Colonic mucosa (tissue), 4 donors: ENCODE measurements around the gene GUCA1C. TPM values are rescaled to one million over a fixed set of nuclear protein-coding genes. Genes with fewer than 3 reads are reported as not detected.

Experiments used
- DNase-seq: peaks from one replicate; pipeline ENCODE4 v3.0.0-alpha.2; 2020
- H3K27ac ChIP-seq: fragments of 200-600 bp; one replicate; pipeline ENCODE4 v1.8.0; 2021
- H3K27me3 ChIP-seq: fragments of 200-600 bp; one replicate; pipeline ENCODE4 v1.8.0; 2021
- H3K36me3 ChIP-seq: fragments of 200-600 bp; one replicate; pipeline ENCODE4 v1.8.0; 2021
- H3K4me1 ChIP-seq: fragments of 200-600 bp; one replicate; pipeline ENCODE4 v1.8.0; 2021; ENCODE audit warnings: mild to moderate bottlenecking
- H3K4me3 ChIP-seq: fragments of 200-600 bp; one replicate; pipeline ENCODE4 v1.8.0; 2021
- H3K9ac ChIP-seq, 2 donors: one replicate each; pipeline ENCODE4 v1.7.0; 2013; ENCODE audit warnings: control low read depth in 2 of 2, low read depth in 2 of 2, low read length in 2 of 2
- H3K9me3 ChIP-seq: fragments of 200-600 bp; one replicate; pipeline ENCODE4 v1.8.0; 2021
- CTCF ChIP-seq: fragments of 200-600 bp; IDR thresholded peaks from one replicate; pipeline ENCODE4 v1.8.0; 2022; ENCODE audit warnings: antibody characterized with exemption, mild to moderate bottlenecking
- intact Hi-C: fragments of 100-400 bp; cut with DNase I; formaldehyde crosslinking; loops from one replicate; pipeline ENCODE4 v1.14.1; 2022
- total RNA-seq, 2 donors: library from RNA; stranded (reverse); fragmentation: NEBNext Ultra II Directional in 1 of 2; extraction: Animal tissue kit (Norgen Biotek cat#: 25700) in 1 of 2; gene quantifications; one replicate each; pipeline ENCODE4 v1.2.1, GENCODE V29; 2021
- donor health status: healthy.
- donor health status: DM: no; HTN: no; CAD: no.
- donor health status: DM: no; HTN: no; CAD: no.

Gene GUCA1C
- total RNA-seq, 2 donors from 2014 or later: not detected

- Histone ChIP-seq H3K27ac (no peak overlapping the region), H3K4me1 (no peaks in the 10 kb centered on the region), H3K4me3 (no peak overlapping the region), H3K9ac (no peak overlapping the region), H3K27me3 (no peaks in the 10 kb centered on the region), H3K36me3 (no peaks in the 10 kb centered on the region), H3K9me3 (no peaks in the 10 kb centered on the region)
- TF ChIP-seq CTCF: no peak
- no peak for DNase-seq
- intact Hi-C loops: no loop called here
Observed at GRCh38 chr3:108951820-108952501, 1.7 kb downstream of the GUCA1C start.

GRCh38 chr3:108947855-108948254 is 5.8 kb downstream of the GUCA1C start:
- no peaks in the 10 kb centered on the region for H3K27me3 ChIP-seq
- H3K36me3 ChIP-seq: no peaks in the 10 kb centered on the region
- no peak overlapping the region for H3K27ac ChIP-seq
- H3K4me3 ChIP-seq: no peak overlapping the region
- H3K9ac ChIP-seq: no peak overlapping the region
- no peaks in the 10 kb centered on the region for H3K4me1 ChIP-seq
- H3K9me3 ChIP-seq: no peaks in the 10 kb centered on the region
- DNase-seq: no peak
- intact Hi-C loops: no loop called here
- no peak for TF ChIP-seq CTCF

GRCh38 chr3:108946292-108947285 is 7.1 kb downstream of the GUCA1C start:
- H3K9me3 ChIP-seq: no peaks in the 10 kb centered on the region
- no peaks in the 10 kb centered on the region for H3K27me3 ChIP-seq
- no peak for DNase-seq
- H3K27ac ChIP-seq: no peak overlapping the region
- no peaks in the 10 kb centered on the region for H3K4me1 ChIP-seq
- H3K9ac ChIP-seq: no peak overlapping the region
- no peaks in the 10 kb centered on the region for H3K36me3 ChIP-seq
- intact Hi-C loops: no loop called here
- H3K4me3 ChIP-seq: no peak overlapping the region
- no peak for TF ChIP-seq CTCF

GRCh38 chr3:108940568-108941263 is 13.0 kb downstream of the GUCA1C start:
- no peak for TF ChIP-seq CTCF
- H3K27ac ChIP-seq: no peak overlapping the region
- intact Hi-C loops: no loop called here
- no peaks in the 10 kb centered on the region for H3K4me1 ChIP-seq
- no peak for DNase-seq
- no peak overlapping the region for H3K9ac ChIP-seq
- H3K9me3 ChIP-seq: no peaks in the 10 kb centered on the region
- H3K36me3 ChIP-seq: no peaks in the 10 kb centered on the region
- H3K27me3 ChIP-seq: no peaks in the 10 kb centered on the region
- H3K4me3 ChIP-seq: no peak overlapping the region

GRCh38 chr3:108940166-108940565 is 13.5 kb downstream of the GUCA1C start:
- TF ChIP-seq CTCF: no peak
- H3K4me3 ChIP-seq: no peak overlapping the region
- H3K27ac ChIP-seq: no peak overlapping the region
- H3K4me1 ChIP-seq: no peaks in the 10 kb centered on the region
- H3K27me3 ChIP-seq: no peaks in the 10 kb centered on the region
- H3K9ac ChIP-seq: no peak overlapping the region
- intact Hi-C loops: no loop called here
- H3K9me3 ChIP-seq: no peaks in the 10 kb centered on the region
- DNase-seq: no peak
- no peaks in the 10 kb centered on the region for H3K36me3 ChIP-seq
